K562 (cell line): ENCODE results near the gene KRTAP4-5. TPM values are rescaled to one million over a fixed set of nuclear protein-coding genes. Genes with fewer than 3 reads are reported as not detected.

ENCODE experiments used
- ATAC-seq: fragments of 200-7000 bp; cut with Tn5 transposase; 3 replicates; pipeline ENCODE4 v1.9.1; 2020; ENCODE audit warnings: moderate library complexity
- BruUV-seq: library from RNA; stranded (reverse); fragments of 400-500 nt; replicated peaks from 2 replicates; lab custom pipeline; 2021; lab: Mats Ljungman, UMichigan
- CTCF ChIA-PET: fragments of 300-600 bp; formaldehyde crosslinking; extraction: SDS; loops from one replicate; lab custom pipeline; 2021; ENCODE audit warnings: low intra/inter-chr PET ratio; lab: Yijun Ruan, JAX
- POLR2A ChIA-PET: fragments of 300-600, 350-650 bp; sonication (Branson Sonifier 250); formaldehyde crosslinking; extraction: SDS; loops from one replicate; lab custom pipeline; 2021; ENCODE audit warnings: antibody characterized with exemption, inconsistent platforms; lab: Yijun Ruan, JAX
- DNase-seq, 4 experiments: peaks; one replicate each; pipeline versions ENCODE4 v3.0.0 to v3.0.0-alpha.2; 2011 to 2018; ENCODE audit warnings: low spot score in 3 of 4, mixed read lengths in 3 of 4; ENCODE audit errors: extremely low read depth in 1 of 4
- FAIRE-seq: peaks from 2 replicates; lab custom pipeline; 2011; peaks lifted over from hg19 to GRCh38; lab: Jason Lieb, UNC
- H2AFZ ChIP-seq: 2 replicates; pipeline ENCODE4 v1.6.0; 2011; ENCODE audit warnings: low read depth, low read length, control low read depth, inconsistent platforms
- H3K27ac ChIP-seq: fragments of 200-600 bp; 3 replicates; pipeline ENCODE4 v1.8.0; 2011; ENCODE audit warnings: low read depth, mild to moderate bottlenecking, control low read depth, inconsistent platforms, low read length, moderate library complexity, mixed read lengths; ENCODE audit errors: extremely low read depth
- H3K27me3 ChIP-seq, 2 experiments: fragments of 300-600 bp in 1 of 2; 2 replicates in 1 of 2; 3 replicates in 1 of 2; pipeline versions ENCODE4 v1.6.0 to v1.8.0; 2011; ENCODE audit warnings: inconsistent platforms in 2 of 2, low read length in 2 of 2, mild to moderate bottlenecking in 1 of 2, mixed read lengths in 1 of 2, moderate library complexity in 1 of 2; ENCODE audit not compliant: control insufficient read depth in 2 of 2, insufficient read depth in 2 of 2
- H3K36me3 ChIP-seq: fragments of 300-600 bp; 3 replicates; pipeline ENCODE4 v1.8.0; 2011; ENCODE audit warnings: mild to moderate bottlenecking, low read length, inconsistent platforms; ENCODE audit not compliant: control insufficient read depth, insufficient read depth
- H3K4me1 ChIP-seq, 2 experiments: fragments of 200-600 bp in 1 of 2; replicated peaks in 1 of 2; 2 replicates in 1 of 2; 3 replicates in 1 of 2; pipeline versions ENCODE4 v1.5.1 to v1.8.0; 2011; ENCODE audit warnings: inconsistent platforms in 2 of 2, low read length in 2 of 2, mild to moderate bottlenecking in 1 of 2, mixed read lengths in 1 of 2, moderate library complexity in 1 of 2; ENCODE audit not compliant: control insufficient read depth in 2 of 2, insufficient read depth in 2 of 2
- H3K4me2 ChIP-seq: 2 replicates; pipeline ENCODE4 v1.6.1; 2011; ENCODE audit warnings: low read length, control low read depth, inconsistent platforms, mixed read lengths; ENCODE audit not compliant: insufficient read depth
- H3K4me3 ChIP-seq: fragments of 200-600 bp; sonication (generic), shearing (Covaris generic); 2 replicates; pipeline ENCODE4 v1.5.1; 2016; ENCODE audit warnings: control low read depth, inconsistent platforms
- H3K79me2 ChIP-seq: fragments of 200-600 bp; 3 replicates; pipeline ENCODE4 v1.8.0; 2011; ENCODE audit warnings: low read length, inconsistent platforms; ENCODE audit not compliant: control insufficient read depth, insufficient read depth
- H3K9ac ChIP-seq, 2 experiments: 2 replicates each; pipeline versions ENCODE4 v1.6.0 to v1.6.1; 2011; ENCODE audit warnings: low read depth in 2 of 2, low read length in 2 of 2, control low read depth in 1 of 2, inconsistent platforms in 1 of 2, mild to moderate bottlenecking in 1 of 2, mixed read lengths in 1 of 2; ENCODE audit not compliant: insufficient read depth in 1 of 2
- H3K9me1 ChIP-seq: one replicate; pipeline ENCODE4 v1.6.0; 2011; ENCODE audit warnings: inconsistent platforms, mild to moderate bottlenecking, low read length, moderate library complexity; ENCODE audit not compliant: control insufficient read depth, insufficient read depth
- H3K9me3 ChIP-seq: replicated peaks from 2 replicates; pipeline ENCODE4 v1.5.1; 2011; ENCODE audit warnings: low read depth, low read length, inconsistent platforms; ENCODE audit not compliant: control insufficient read depth, insufficient read depth
- H4K20me1 ChIP-seq: replicated peaks from 2 replicates; pipeline ENCODE4 v1.6.1; 2011; ENCODE audit warnings: low read length, inconsistent platforms, mixed read lengths; ENCODE audit not compliant: control insufficient read depth, insufficient read depth
- ESRRB ChIP-seq: fragments of 250-450 bp; sonication (Bioruptor Pico); IDR thresholded peaks from 2 replicates; pipeline ENCODE4 v1.5.0; 2020; ENCODE audit warnings: mild to moderate bottlenecking, moderate library complexity, borderline replicate concordance
- ETV5 ChIP-seq: sonication (generic); formaldehyde crosslinking; IDR thresholded peaks from 2 replicates; pipeline ENCODE4 v1.4.0; 2020; ENCODE audit warnings: low read depth, mild to moderate bottlenecking, missing genetic modification reagents
- GATAD2A ChIP-seq: fragments of 450-650 bp; IDR thresholded peaks from 2 replicates; pipeline ENCODE4 v1.6.1; 2017
- HINFP ChIP-seq: fragments of 450-650 bp; conservative IDR thresholded peaks from 2 replicates; pipeline ENCODE4 v1.6.1; 2016; ENCODE audit warnings: missing genetic modification characterization, low read depth, mild to moderate bottlenecking, control low read depth, missing compliant biosample characterization
- HMGN3 ChIP-seq: IDR thresholded peaks from 2 replicates; pipeline ENCODE4 v1.6.1; 2011; ENCODE audit warnings: borderline replicate concordance, low read depth, mild to moderate bottlenecking, mixed read lengths, low read length; ENCODE audit not compliant: insufficient read length; ENCODE audit errors: extremely low read depth
- HOMEZ ChIP-seq: fragments of 250-450 bp; sonication (Bioruptor Pico); IDR thresholded peaks from 2 replicates; pipeline ENCODE4 v1.4.0; 2020; ENCODE audit warnings: mild to moderate bottlenecking, moderate library complexity
- JUNB ChIP-seq: fragments of 450-650 bp; formaldehyde crosslinking; conservative IDR thresholded peaks from 2 replicates; pipeline ENCODE4 v1.4.0; 2020; ENCODE audit warnings: mild to moderate bottlenecking
- NFE2 ChIP-seq: IDR thresholded peaks from 2 replicates; pipeline ENCODE4 v1.6.1; 2014; ENCODE audit warnings: antibody characterized with exemption, low read depth
- POLR3A ChIP-seq: IDR thresholded peaks from 2 replicates; pipeline ENCODE4 v1.6.1; 2011; ENCODE audit warnings: borderline replicate concordance, mild to moderate bottlenecking, moderate library complexity; ENCODE audit not compliant: insufficient read length, insufficient read depth; ENCODE audit errors: extremely low read depth
- POLR3G ChIP-seq: IDR thresholded peaks from 2 replicates; pipeline ENCODE4 v1.6.1; 2011; ENCODE audit not compliant: insufficient read length, insufficient replicate concordance; ENCODE audit errors: extremely low read depth
- SMARCB1 ChIP-seq: IDR thresholded peaks from 2 replicates; pipeline ENCODE4 v1.6.1; 2011; ENCODE audit warnings: improper control_type of control experiment, low read depth; ENCODE audit not compliant: insufficient read length
- TCF3 ChIP-seq: sonication (generic); formaldehyde crosslinking; IDR thresholded peaks from 2 replicates; pipeline ENCODE4 v1.4.0; 2020; ENCODE audit warnings: mild to moderate bottlenecking, missing genetic modification reagents
- YY1 ChIP-seq, 3 experiments: IDR thresholded peaks; 2 replicates each; pipeline ENCODE4 v1.6.1; 2011; ENCODE audit warnings: low read length in 2 of 3, mild to moderate bottlenecking in 2 of 3, moderate library complexity in 2 of 3, borderline replicate concordance in 1 of 3, control low read depth in 1 of 3, low read depth in 1 of 3; ENCODE audit not compliant: insufficient read depth in 3 of 3, insufficient replicate concordance in 2 of 3, control insufficient read depth in 1 of 3, insufficient read length in 1 of 3; ENCODE audit errors: extremely low read depth in 1 of 3
- ZNF224 ChIP-seq: sonication (generic); formaldehyde crosslinking; IDR thresholded peaks from 2 replicates; pipeline ENCODE4 v1.8.0; 2022; ENCODE audit warnings: mild to moderate bottlenecking, missing genetic modification reagents
- ZNF449 ChIP-seq: fragments of 250-450 bp; sonication (Bioruptor Pico); IDR thresholded peaks from 2 replicates; pipeline ENCODE4 v1.8.0; 2022; ENCODE audit warnings: moderate library complexity, mild to moderate bottlenecking, inconsistent platforms
- WGBS: fragments of 100-300 bp; shearing (Covaris generic); methylation state at CpG from one replicate; pipeline ENCODE4 v1.1.6; 2016; ENCODE audit warnings: low coverage, mixed read lengths; ENCODE audit not compliant: insufficient coverage; ENCODE audit errors: missing lambda C conversion rate; 5-methylcytosine and 5-hydroxymethylcytosine counted together
- in situ Hi-C: fragments of 300-500 bp; cut with MboI; formaldehyde crosslinking; loops from 4 replicates; pipeline ENCODE4 v1.15.0; 2018; ENCODE audit warnings: inconsistent platforms, mixed read lengths
- intact Hi-C: fragments of 100-400 bp; cut with micrococcal nuclease; formaldehyde crosslinking; loops from 2 replicates; pipeline ENCODE4 v1.14.2; 2022
- polyA plus RNA-seq, 8 experiments: library from polyadenylated mRNA; depleted of rRNA in 4 of 8; stranded (reverse) in 5 of 8; unstranded in 3 of 8; fragments of >200 nt; fragmentation: Nextera tagmentation in 2 of 8; fragmentation: Illumina TruSeq in 1 of 8; extraction: Ambion mirVana in 2 of 8; extraction: Trizol in 1 of 8; gene quantifications; 2 replicates each; pipeline versions ENCODE4 v1.2.1 to v1.2.3, GENCODE V29; 2011 to 2014; ENCODE audit warnings: inconsistent platforms in 1 of 8, missing spikeins in 1 of 8
- total RNA-seq, 7 experiments: library from RNA; depleted of rRNA in 6 of 7; stranded (reverse); fragments of >200 nt in 6 of 7; fragmentation: Illumina TruSeq in 2 of 7; extraction: Trizol in 2 of 7; gene quantifications; 2 replicates each; pipeline versions ENCODE4 v1.2.1 to v1.2.3, GENCODE V29; 2011 to 2021; ENCODE audit warnings: low replicate concordance in 1 of 7

The KRTAP4-5 gene
- total and polyA plus RNA-seq, 9 of the 15 experiments (the other 6 are each of a cell fraction or from before 2014, with no cell fraction given): not detected

- no peaks in the 10 kb centered on the region for H3K9me1 ChIP-seq
- intact Hi-C loops: no loop called here
- no peak overlapping the region for H3K27ac ChIP-seq
- H2AFZ ChIP-seq: no peak overlapping the region
- no peak overlapping the region for H3K4me2 ChIP-seq
- in situ Hi-C loops: no loop called here
- H3K27me3 ChIP-seq: peaks cover 0 to 6% of the 10 kb centered on the region in 2 experiments; a peak in 1 of 5 replicates
- CTCF ChIA-PET: no interaction called here
- peaks cover 0 to 3% of the 10 kb centered on the region in 2 experiments; a peak in 1 of 5 replicates for H3K4me1 ChIP-seq
- POLR2A ChIA-PET: no interaction called here
- H3K9me3 ChIP-seq: no peaks in the 10 kb centered on the region
- H3K4me3 ChIP-seq: no peak overlapping the region
- no peaks in the 10 kb centered on the region for H3K36me3 ChIP-seq
- no peaks in the 10 kb centered on the region for H4K20me1 ChIP-seq
- H3K9ac ChIP-seq: no peak overlapping the region
- FAIRE-seq: no peak
- no TSS peak for BruUV-seq
- H3K79me2 ChIP-seq: no peaks in the 10 kb centered on the region
- no peak for TF ChIP-seq ZNF224 (CRISPR knock-in tag)
- TF ChIP-seq HINFP: no peak
- no peak for TF ChIP-seq YY1 (IDR thresholded peaks at IDR 0.05; ENCODE audit: borderline replicate concordance in 1 of 3, control insufficient read depth in 1 of 3, extremely low read depth in 1 of 3, insufficient read depth in 3 of 3, insufficient read length in 1 of 3, insufficient replicate concordance in 2 of 3, low read depth in 1 of 3, low read length in 2 of 3)
- no peak for TF ChIP-seq JUNB (CRISPR knock-in tag)
- TF ChIP-seq POLR3G: no peak
- no peak for TF ChIP-seq ESRRB (CRISPR knock-in tag)
- no peak for TF ChIP-seq GATAD2A
- TF ChIP-seq HMGN3: no peak
- TF ChIP-seq HOMEZ: no peak
- TF ChIP-seq TCF3 (CRISPR knock-in tag): no peak
- no peak for TF ChIP-seq NFE2
- no peak for TF ChIP-seq ETV5
- TF ChIP-seq ZNF449 (CRISPR knock-in tag): no peak
- no peak for TF ChIP-seq POLR3A
- no peak for TF ChIP-seq SMARCB1
- ATAC-seq: no peak
- DNase-seq: no peak
- WGBS: 1% methylated on average over 7 of the region's 7 CpGs
Observed at GRCh38 chr17:41167561-41167960, 17.9 kb upstream of the KRTAP4-5 start.
